Measurements from ENCODE around the gene TMCC1. TPM values are rescaled to one million over a fixed set of nuclear protein-coding genes. Genes with fewer than 3 reads are reported as not detected.

TMCC1 gene
- total and polyA plus RNA-seq, 12 donors: 5.3 to 36.0 (median 27.2) TPM

DNA sequence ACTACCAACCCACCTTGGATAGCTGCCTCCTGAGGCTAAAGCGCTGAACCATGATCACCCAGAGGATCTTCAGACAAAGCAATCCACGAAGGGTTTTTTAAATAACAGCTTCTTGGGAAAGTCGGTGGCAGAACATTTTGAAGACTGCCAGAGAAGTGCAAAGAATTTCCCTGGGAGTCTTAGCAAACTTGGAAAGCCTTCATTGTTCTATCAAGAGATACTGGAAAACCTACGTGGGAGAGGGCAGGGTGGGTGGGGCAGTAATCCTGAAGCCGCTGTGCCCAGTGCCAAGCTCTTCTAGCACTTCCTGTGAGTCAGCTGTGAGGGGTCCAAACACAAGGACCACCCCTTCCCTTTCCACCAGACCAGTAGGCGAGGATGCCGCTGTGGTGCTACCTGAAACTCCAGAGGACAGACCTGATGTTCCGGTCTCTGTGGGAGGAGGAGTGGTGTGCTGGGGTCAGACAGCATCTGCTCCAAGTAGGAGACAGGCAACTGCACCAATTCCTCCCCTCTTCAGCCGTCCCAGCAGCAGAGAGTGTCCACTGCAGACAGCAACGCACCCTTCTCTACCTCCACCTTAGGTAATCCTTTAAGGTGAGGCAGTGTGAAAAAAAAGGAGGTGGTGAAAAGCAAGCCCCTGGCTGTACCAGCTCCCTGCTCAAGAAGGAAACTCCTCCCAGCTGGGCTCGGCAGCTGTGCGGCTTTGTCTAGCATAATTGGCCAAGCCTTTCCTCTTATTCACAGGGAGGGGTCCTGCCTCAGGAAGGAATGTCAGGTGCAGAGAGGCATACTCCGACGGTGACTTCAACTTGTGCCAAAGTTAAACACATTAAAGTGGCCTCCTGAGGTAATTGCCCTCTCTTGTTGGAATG lies 99.0 kb downstream of the TMCC1 start:
- intact Hi-C loops (cut with DNase I): no loop called here
- peak overlapping the region in 7 of 10 donors; percentile 6 to 35 (median 28) for H3K4me3 ChIP-seq
- H3K36me3 ChIP-seq: no peaks in the 10 kb centered on the region
- TF ChIP-seq, protein P1, sequence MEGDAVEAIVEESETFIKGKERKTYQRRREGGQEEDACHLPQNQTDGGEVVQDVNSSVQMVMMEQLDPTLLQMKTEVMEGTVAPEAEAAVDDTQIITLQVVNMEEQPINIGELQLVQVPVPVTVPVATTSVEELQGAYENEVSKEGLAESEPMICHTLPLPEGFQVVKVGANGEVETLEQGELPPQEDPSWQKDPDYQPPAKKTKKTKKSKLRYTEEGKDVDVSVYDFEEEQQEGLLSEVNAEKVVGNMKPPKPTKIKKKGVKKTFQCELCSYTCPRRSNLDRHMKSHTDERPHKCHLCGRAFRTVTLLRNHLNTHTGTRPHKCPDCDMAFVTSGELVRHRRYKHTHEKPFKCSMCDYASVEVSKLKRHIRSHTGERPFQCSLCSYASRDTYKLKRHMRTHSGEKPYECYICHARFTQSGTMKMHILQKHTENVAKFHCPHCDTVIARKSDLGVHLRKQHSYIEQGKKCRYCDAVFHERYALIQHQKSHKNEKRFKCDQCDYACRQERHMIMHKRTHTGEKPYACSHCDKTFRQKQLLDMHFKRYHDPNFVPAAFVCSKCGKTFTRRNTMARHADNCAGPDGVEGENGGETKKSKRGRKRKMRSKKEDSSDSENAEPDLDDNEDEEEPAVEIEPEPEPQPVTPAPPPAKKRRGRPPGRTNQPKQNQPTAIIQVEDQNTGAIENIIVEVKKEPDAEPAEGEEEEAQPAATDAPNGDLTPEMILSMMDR (IDR thresholded peaks at IDR 0.05): no peak
- 33 to 44% methylated on average over 14 of the region's 14 CpGs for WGBS, 2 donors
- H3K27ac ChIP-seq: peak overlapping the region in 7 of 10 donors; percentile 23 to 86 (median 51)
- H3K27me3 ChIP-seq: no peaks in the 10 kb centered on the region
- H3K9me3 ChIP-seq: no peaks in the 10 kb centered on the region
- H3K4me1 ChIP-seq: peaks cover 0 to 32% (median 13%) of the 10 kb centered on the region in 9 donors
- ATAC-seq: peak in 7 of 8 donors; percentile 67 to 82 (median 78)
- DNase-seq: peak; percentile 6 to 32

DNA sequence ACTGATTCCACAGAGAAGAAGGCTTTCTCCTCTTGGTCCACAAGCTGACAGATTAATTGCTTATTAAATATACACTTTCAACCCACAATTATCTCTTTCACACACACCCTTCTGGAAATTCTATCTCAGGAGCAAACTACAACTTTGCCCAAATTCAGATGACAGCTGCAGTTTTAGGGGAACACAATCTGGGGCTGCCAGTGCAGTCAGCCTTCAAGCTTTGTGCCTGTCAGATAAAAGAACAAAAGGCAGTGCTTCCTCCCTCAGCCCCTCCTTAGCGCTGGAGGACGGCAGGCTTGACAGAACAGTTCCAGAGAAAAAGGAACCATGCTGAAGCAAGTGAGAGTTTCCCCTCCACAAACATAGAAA lies 99.6 kb downstream of the TMCC1 start:
- no peaks in the 10 kb centered on the region for H3K36me3 ChIP-seq
- ATAC-seq (peak; percentile 55 to 73 (median 62)), DNase-seq (peak in 1 of 2 donors; percentile 11)
- WGBS, 2 donors: 21 to 27% methylated on average over 2 of the region's 2 CpGs
- H3K9me3 ChIP-seq: no peaks in the 10 kb centered on the region
- H3K4me3 ChIP-seq: peak overlapping the region in 7 of 10 donors; percentile 1 to 35 (median 28)
- TF ChIP-seq, protein P1 (IDR thresholded peaks at IDR 0.05): no peak
- H3K27me3 ChIP-seq: no peaks in the 10 kb centered on the region
- intact Hi-C loops (cut with DNase I): no loop called here
- H3K4me1 ChIP-seq: peaks cover 0 to 32% (median 13%) of the 10 kb centered on the region in 9 donors
- H3K27ac ChIP-seq: peak overlapping the region in 7 of 10 donors; percentile 23 to 86 (median 51)

DNA sequence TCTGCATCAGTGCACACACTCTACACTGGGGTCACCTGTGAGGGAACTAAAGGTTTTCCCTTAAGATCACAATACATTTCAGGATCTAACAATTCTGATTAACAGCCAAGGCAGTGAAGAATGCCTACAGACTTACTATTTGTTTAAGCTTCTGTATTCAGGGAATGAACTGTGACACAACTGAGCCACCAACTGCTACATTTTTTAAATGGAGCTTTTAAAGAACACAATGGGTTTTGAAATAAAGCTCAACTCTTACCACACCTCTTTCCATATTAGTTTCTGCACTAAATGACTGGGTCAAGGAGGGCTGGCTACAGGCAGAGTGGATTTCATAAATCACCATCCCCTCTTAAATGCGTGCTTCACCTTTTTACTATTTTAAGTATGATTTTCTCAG lies 100.2 kb downstream of the TMCC1 start:
- DNase-seq (no peak), ATAC-seq (no peak)
- TF ChIP-seq, protein P1 (IDR thresholded peaks at IDR 0.05): no peak
- intact Hi-C loops (cut with DNase I): no loop called here
- Histone ChIP-seq H3K9me3 (no peaks in the 10 kb centered on the region), H3K27ac (peak overlapping the region in 3 of 10 donors; percentile 50 to 86 (median 70)), H3K36me3 (no peaks in the 10 kb centered on the region), H3K4me1 (peaks cover 0 to 32% (median 13%) of the 10 kb centered on the region in 9 donors), H3K4me3 (no peak overlapping the region), H3K27me3 (no peaks in the 10 kb centered on the region)
- WGBS, 2 donors: 88 to 97% methylated on average over 1 of the region's 1 CpG

DNA sequence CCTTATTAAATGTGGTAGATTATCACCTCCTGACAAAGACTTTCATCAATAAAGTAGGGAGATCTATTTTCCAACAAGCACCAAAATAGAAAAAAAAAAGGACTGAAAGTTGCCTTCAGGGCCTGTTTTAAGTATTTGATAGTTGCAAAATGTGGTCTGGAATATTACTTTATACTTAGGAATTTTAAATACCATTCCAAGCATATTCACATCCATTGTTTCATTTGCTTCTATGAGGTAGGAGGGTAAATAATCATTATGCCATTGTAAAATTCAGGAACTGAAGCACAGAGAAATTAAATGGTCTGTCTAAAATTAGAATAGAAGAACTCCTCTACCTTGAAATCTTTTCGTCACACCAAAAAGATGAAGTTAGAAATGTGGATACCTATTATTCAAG lies 110.0 kb downstream of the TMCC1 start:
- Histone ChIP-seq H3K4me3 (no peak overlapping the region), H3K36me3 (no peaks in the 10 kb centered on the region), H3K27me3 (no peaks in the 10 kb centered on the region), H3K9me3 (no peaks in the 10 kb centered on the region), H3K4me1 (peaks cover 0 to 12% (median 6%) of the 10 kb centered on the region in 9 donors), H3K27ac (no peak overlapping the region)
- no peak for ATAC-seq
- WGBS, 2 donors: 68 to 83% methylated on average over 1 of the region's 1 CpG
- TF ChIP-seq, protein P1 (IDR thresholded peaks at IDR 0.05): no peak
- no peak for DNase-seq
- intact Hi-C loops (cut with DNase I): no loop called here
